Osteoblast (primary cell): ENCODE measurements around the gene TLNRD1. TPM values are rescaled to one million over a fixed set of nuclear protein-coding genes. Genes with fewer than 3 reads are reported as not detected.

Experiments
- DNase-seq: peaks from one replicate; pipeline ENCODE4 v3.0.0; 2011; ENCODE audit warnings: low spot score, mixed read lengths; ENCODE audit not compliant: insufficient read length; ENCODE audit errors: missing footprints
- H2AFZ ChIP-seq: 2 replicates; pipeline ENCODE4 v1.6.0; 2011; ENCODE audit warnings: mild to moderate bottlenecking, low read length
- H3K27ac ChIP-seq: 2 replicates; pipeline ENCODE4 v1.5.1; 2011; ENCODE audit warnings: mild to moderate bottlenecking, low read depth, low read length, moderate library complexity
- H3K27me3 ChIP-seq: 2 replicates; pipeline ENCODE4 v1.6.0; 2012; ENCODE audit warnings: mild to moderate bottlenecking, control low read depth, inconsistent platforms, low read length, moderate library complexity; ENCODE audit not compliant: insufficient read depth
- H3K36me3 ChIP-seq: 2 replicates; pipeline ENCODE4 v1.5.1; 2011; ENCODE audit warnings: mild to moderate bottlenecking, low read length, control low read depth, moderate library complexity; ENCODE audit not compliant: insufficient read depth
- H3K4me1 ChIP-seq: 2 replicates; pipeline ENCODE4 v1.5.1; 2011; ENCODE audit warnings: mild to moderate bottlenecking, low read length, control low read depth, moderate library complexity; ENCODE audit not compliant: insufficient read depth
- H3K4me2 ChIP-seq: 2 replicates; pipeline ENCODE4 v1.6.0; 2011; ENCODE audit warnings: mild to moderate bottlenecking, low read length; ENCODE audit not compliant: insufficient read depth
- H3K4me3 ChIP-seq: fragments of 200-600 bp; sonication (generic); 3 replicates; pipeline ENCODE4 v1.5.1; 2012; ENCODE audit warnings: mild to moderate bottlenecking, low read length, inconsistent platforms; ENCODE audit not compliant: insufficient read depth
- H3K79me2 ChIP-seq: 2 replicates; pipeline ENCODE4 v1.6.0; 2012; ENCODE audit warnings: mild to moderate bottlenecking, low read length, control low read depth, inconsistent platforms; ENCODE audit not compliant: insufficient read depth
- H3K9me3 ChIP-seq: 2 replicates; pipeline ENCODE4 v1.5.1; 2011; ENCODE audit warnings: low read depth, low read length, control low read depth
- H4K20me1 ChIP-seq: 2 replicates; pipeline ENCODE4 v1.6.0; 2012; ENCODE audit warnings: mild to moderate bottlenecking, low read length, control low read depth; ENCODE audit not compliant: insufficient read depth
- total RNA-seq: library from RNA; depleted of rRNA; stranded (reverse); fragments of >200 nt; gene quantifications from 2 replicates; pipeline ENCODE4 v1.2.3, GENCODE V29; 2012
- TF ChIP-seq, protein P1 (sequence below): IDR thresholded peaks from 2 replicates; pipeline ENCODE4 v1.5.1; 2011; ENCODE audit warnings: mild to moderate bottlenecking, low read depth, low read length, moderate library complexity; ENCODE audit errors: extremely low read depth

Gene TLNRD1
- total RNA-seq, 1 donor: 7.6 TPM

DNA sequence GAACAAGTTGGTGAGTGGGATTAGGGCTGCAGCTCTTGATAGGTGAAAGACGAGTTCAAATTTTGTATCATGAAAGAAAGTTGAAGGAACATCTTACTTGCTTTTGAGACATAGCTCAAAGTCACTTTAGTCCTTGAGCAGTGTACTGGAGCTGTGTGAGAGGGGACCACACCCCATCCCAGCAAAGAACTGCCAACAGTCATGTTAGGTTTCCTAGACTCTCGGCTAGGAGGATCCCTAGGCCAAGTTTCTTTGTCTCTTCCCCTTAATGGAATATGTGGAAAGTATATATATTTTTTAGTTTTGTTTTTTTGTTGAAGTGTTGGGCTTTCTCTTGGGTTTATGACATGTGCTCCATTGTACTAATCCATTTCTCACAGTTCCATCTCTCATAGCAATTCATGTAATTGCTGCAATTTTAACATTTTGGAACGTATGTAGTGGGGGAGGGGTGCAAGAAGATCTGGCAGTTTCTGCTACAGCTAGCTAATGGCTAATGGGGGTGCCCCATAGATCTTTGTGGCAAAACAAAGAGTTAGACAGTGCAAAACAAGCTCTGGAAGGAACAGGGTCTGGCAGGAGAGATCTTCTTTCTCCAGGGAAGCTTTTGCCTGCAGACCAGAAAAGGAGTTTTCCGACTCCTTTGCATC, 25.1 kb downstream of the TLNRD1 start:
- Histone ChIP-seq H3K27ac (no peak overlapping the region), H3K4me2 (no peak overlapping the region), H2AFZ (no peak overlapping the region), H3K36me3 (no peaks in the 10 kb centered on the region), H3K9me3 (no peaks in the 10 kb centered on the region), H3K79me2 (no peaks in the 10 kb centered on the region), H3K4me3 (no peak overlapping the region), H3K27me3 (no peaks in the 10 kb centered on the region), H3K4me1 (peaks cover 14% of the 10 kb centered on the region), H4K20me1 (no peaks in the 10 kb centered on the region)
- DNase-seq: no peak
- TF ChIP-seq, protein P1, sequence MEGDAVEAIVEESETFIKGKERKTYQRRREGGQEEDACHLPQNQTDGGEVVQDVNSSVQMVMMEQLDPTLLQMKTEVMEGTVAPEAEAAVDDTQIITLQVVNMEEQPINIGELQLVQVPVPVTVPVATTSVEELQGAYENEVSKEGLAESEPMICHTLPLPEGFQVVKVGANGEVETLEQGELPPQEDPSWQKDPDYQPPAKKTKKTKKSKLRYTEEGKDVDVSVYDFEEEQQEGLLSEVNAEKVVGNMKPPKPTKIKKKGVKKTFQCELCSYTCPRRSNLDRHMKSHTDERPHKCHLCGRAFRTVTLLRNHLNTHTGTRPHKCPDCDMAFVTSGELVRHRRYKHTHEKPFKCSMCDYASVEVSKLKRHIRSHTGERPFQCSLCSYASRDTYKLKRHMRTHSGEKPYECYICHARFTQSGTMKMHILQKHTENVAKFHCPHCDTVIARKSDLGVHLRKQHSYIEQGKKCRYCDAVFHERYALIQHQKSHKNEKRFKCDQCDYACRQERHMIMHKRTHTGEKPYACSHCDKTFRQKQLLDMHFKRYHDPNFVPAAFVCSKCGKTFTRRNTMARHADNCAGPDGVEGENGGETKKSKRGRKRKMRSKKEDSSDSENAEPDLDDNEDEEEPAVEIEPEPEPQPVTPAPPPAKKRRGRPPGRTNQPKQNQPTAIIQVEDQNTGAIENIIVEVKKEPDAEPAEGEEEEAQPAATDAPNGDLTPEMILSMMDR: no peak

DNA sequence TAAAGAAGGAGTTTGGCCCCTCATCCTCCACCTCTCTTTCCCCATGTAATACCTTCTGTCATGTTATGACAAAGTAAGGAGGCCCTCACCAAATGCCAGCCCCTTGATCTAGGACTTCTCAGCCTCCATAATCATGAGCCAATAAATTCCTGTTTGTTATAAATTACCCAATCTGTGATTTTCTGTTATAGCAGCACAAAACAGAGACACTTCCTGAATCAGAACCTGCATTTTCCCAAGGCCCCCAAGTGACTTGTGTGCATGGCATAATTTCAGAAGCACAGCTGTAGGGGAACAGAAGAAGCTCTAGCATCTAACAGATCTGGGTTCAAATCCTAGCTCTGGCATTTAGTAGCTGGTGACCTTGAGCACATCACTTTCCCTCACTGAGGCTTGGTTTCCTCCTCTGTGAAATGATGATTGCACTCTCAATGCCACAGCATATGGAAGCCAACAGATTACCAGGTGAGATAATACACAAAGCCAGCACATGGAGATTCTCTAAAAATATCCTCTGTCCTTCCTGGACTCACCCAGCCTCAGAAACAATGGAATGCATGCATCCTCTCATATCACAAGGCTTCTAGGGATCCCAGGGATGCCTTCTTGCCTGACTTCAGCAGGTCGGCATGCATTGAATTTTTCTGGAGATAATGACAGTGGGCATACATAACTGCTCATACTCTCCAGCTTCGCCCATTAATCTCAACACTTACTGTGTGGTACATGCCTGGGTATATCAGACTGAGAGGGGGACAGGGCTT, 26.3 kb downstream of the TLNRD1 start:
- TF ChIP-seq, protein P1: no peak
- Histone ChIP-seq H4K20me1 (no peaks in the 10 kb centered on the region), H3K79me2 (no peaks in the 10 kb centered on the region), H3K4me3 (no peak overlapping the region), H2AFZ (no peak overlapping the region), H3K36me3 (no peaks in the 10 kb centered on the region), H3K27me3 (no peaks in the 10 kb centered on the region), H3K27ac (no peak overlapping the region), H3K4me1 (peaks cover 14% of the 10 kb centered on the region), H3K9me3 (no peaks in the 10 kb centered on the region), H3K4me2 (no peak overlapping the region)
- DNase-seq: no peak

DNA sequence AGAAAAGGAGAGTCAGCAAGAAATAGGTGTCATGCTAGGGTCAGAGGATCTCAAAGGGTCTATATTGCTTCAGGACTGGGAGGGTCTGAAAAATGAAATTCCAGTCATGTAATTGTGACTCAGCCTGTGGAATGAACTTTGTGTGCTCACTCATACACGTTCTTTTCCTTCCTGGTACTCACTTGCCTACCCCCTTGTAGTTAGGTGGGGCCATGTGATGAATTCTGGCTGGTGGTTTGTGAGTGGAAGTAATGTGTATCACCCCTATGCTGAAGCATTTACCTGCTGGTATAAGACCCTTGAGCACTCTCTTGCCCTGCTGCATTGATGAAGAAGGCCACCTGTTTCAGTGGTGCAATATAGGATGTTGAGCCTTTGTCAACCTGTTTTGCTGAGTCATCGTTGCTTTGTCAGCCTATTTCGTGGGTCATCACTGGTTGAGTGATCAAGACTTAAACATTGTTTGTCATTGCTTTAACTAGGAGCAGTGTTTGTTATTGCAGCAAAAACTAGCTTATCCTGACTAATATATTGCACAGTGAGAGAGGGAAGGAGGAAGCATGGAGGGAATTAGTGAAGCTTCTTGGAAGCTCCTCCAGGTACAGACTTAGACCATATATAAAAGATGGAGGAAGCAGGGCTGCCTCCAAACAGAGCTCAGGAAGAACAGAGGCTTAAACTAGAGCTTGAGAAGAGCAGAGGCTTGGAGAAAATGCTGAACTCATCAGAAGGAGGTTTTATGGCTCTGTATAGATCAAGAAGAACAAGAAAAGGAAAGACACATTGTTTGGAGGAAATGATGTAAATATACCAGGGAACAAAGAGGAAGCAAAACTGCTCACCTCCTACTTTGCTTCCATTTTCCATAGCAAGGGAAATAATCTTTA, 28.9 kb downstream of the TLNRD1 start:
- Histone ChIP-seq H3K4me3 (no peak overlapping the region), H3K27ac (no peak overlapping the region), H3K36me3 (no peaks in the 10 kb centered on the region), H3K4me2 (no peak overlapping the region), H3K9me3 (no peaks in the 10 kb centered on the region), H3K4me1 (no peaks in the 10 kb centered on the region), H2AFZ (no peak overlapping the region), H3K27me3 (no peaks in the 10 kb centered on the region), H4K20me1 (no peaks in the 10 kb centered on the region), H3K79me2 (no peaks in the 10 kb centered on the region)
- DNase-seq: peak; percentile 11
- TF ChIP-seq, protein P1: no peak
